Measurements from ENCODE around the gene PCSK4. TPM values are rescaled to one million over a fixed set of nuclear protein-coding genes. Genes with fewer than 3 reads are reported as not detected.

Gene PCSK4
- total and polyA plus RNA-seq, 9 of the 15 experiments (the other 6 are each of a cell fraction or from before 2014, with no cell fraction given), result 0.01 to 9.1 (median 2.1) TPM; not detected in 1

GRCh38 chr19:1523412-1524286 lies 33.5 kb upstream of the PCSK4 start, which contains the start of gene PLK5 (continued):
- TF ChIP-seq CHD4 (IDR thresholded peaks at IDR 0.05; ENCODE audit: insufficient read depth, insufficient replicate concordance, low read depth, low read length, poor library complexity, severe bottlenecking), result peak; percentile 27
- TF ChIP-seq ZBTB7A (IDR thresholded peaks at IDR 0.05; ENCODE audit: borderline replicate concordance, control insufficient read depth, low read depth, low read length), result peak; percentile 83
- TF ChIP-seq KDM5B (IDR thresholded peaks at IDR 0.05; ENCODE audit: insufficient replicate concordance, low read depth, low read length), result peak; percentile 68
- peak; percentile 50; the same call in 1 of the 2 replicates for TF ChIP-seq PHF8 (IDR thresholded peaks at IDR 0.05; ENCODE audit: borderline replicate concordance, low read length)

DNA sequence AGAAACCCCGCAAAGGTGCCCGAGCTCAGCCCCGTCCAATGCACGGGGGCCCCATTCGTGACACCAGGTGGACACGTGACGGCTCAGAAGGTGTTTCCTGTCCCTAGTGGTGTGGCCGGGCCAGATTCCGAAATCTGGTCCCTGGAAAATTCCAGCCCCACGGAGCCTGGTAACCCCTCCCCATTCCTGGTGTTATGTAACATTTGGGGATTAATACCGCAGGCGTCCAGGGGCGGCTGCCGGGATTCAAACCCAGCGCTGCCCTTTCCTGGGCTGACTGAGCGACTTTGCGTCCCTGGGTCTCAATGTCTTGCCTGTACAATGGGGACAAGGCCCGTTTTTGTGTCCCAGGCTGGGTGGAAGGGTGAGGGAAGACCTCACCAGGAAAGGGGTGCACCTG lies 32.7 kb upstream of the PCSK4 start:
- no peak overlapping the region for H3K4me2 ChIP-seq (ENCODE audit: insufficient read depth, low read length)
- FAIRE-seq, result no peak

More for the DNA sequence above, 32.7 kb upstream of the PCSK4 start:
- H4K20me1 ChIP-seq (replicated peaks; ENCODE audit: control insufficient read depth, insufficient read depth, low read length), result peaks cover 11% of the 10 kb centered on the region
- H3K9ac ChIP-seq (ENCODE audit: insufficient read depth in 1 of 2, low read depth in 2 of 2, low read length in 2 of 2), result no peak overlapping the region
- TF ChIP-seq STAT5B (CRISPR knock-in tag; IDR thresholded peaks at IDR 0.05) (no peak), USF1 (CRISPR knock-in tag; IDR thresholded peaks at IDR 0.05) (0 out of 2 replicates have a peak, but pooled peaks have one; percentile 48), USF2 (CRISPR knock-in tag; IDR thresholded peaks at IDR 0.05) (peak; percentile 51), KDM1A (IDR thresholded peaks at IDR 0.05) (peak in 1 of 2 experiments; percentile 10; a peak in 1 of 4 replicates)
- H3K4me3 ChIP-seq, result no peak overlapping the region
- H2AFZ ChIP-seq (ENCODE audit: low read depth, low read length), result no peak overlapping the region
- DNase-seq (ENCODE audit: extremely low read depth in 1 of 4, low spot score in 3 of 4), result no peak
- in situ Hi-C loops (cut with MboI), result no loop called here
- H3K27ac ChIP-seq (ENCODE audit: extremely low read depth, low read depth, low read length), result no peak overlapping the region
- no peak for ATAC-seq
- no peaks in the 10 kb centered on the region for H3K79me2 ChIP-seq (ENCODE audit: control insufficient read depth, insufficient read depth, low read length)
- H3K4me1 ChIP-seq (replicated peaks in 1 of 2; ENCODE audit: control insufficient read depth in 2 of 2, insufficient read depth in 2 of 2, low read length in 2 of 2), result peaks cover 3 to 52% of the 10 kb centered on the region in 2 experiments; a peak in 3 of 5 replicates
- H3K36me3 ChIP-seq (ENCODE audit: control insufficient read depth, insufficient read depth, low read length), result no peaks in the 10 kb centered on the region
- ChIA-PET CTCF (ENCODE audit: low intra/inter-chr PET ratio) (interaction anchor here (0.7 kb wide), 1 partner anchor 290 kb away, joined by 6 read pairs; no protein-coding TSS in a partner anchor), POLR2A (interaction anchor here (0.8 kb wide), 1 partner anchor 41 kb away, joined by 4 read pairs; no protein-coding TSS in a partner anchor)
- H3K27me3 ChIP-seq (ENCODE audit: control insufficient read depth in 2 of 2, insufficient read depth in 2 of 2, low read length in 2 of 2), result peaks cover 11 to 28% of the 10 kb centered on the region in 2 experiments; a peak in 4 of 5 replicates
- no peaks in the 10 kb centered on the region for H3K9me1 ChIP-seq (ENCODE audit: control insufficient read depth, insufficient read depth, low read length)
- WGBS (ENCODE audit: insufficient coverage, low coverage, missing lambda C conversion rate), result 32% methylated on average over 18 of the region's 18 CpGs
- BruUV-seq (replicated peaks), result no TSS peak
- H3K9me3 ChIP-seq (replicated peaks; ENCODE audit: control insufficient read depth, insufficient read depth, low read depth, low read length), result no peaks in the 10 kb centered on the region
- intact Hi-C loops (cut with micrococcal nuclease), result no loop called here
